Measurements from ENCODE around the gene PLXNA2.

Gene PLXNA2

DNA sequence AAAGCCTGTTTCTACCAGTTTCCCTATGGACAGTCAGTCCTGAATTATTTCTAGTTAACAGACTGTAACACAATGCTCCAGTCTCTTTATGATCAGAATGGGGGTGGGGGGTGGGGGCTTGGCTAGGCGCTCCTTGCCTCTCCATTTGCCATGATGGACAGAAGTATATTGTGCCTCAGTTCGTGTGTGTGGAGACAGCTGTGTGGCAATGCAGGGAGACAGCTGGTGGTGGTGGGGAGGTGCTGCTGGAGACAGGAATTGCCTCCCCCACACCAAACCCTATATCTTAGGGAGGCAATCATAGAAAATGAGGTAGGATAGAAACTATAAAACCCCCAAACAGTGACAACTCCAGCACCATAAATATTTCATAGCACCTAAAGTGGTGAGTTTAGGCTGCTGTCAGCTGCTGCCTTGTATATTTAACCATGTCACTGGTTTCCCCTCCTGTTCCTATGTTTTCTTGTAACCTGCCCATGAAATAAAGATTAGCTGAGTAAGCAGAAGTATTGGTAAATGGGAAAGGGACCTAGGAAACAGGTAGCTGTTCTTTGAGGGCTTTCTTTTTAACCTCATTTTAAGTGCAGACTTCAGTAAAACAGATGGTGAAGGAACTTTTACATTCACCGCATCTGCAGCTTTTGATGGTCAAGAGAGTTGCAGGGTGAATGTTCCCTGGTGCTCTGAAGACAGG is 3.4 kb downstream of the PLXNA2 start:
- no peak for DNase-seq (ENCODE audit: low read depth, low spot score)

- peak; percentile 47 for DNase-seq (ENCODE audit: low read depth, low spot score)
These were observed 4.5 kb downstream of the PLXNA2 start for GRCh38 chr1:208239473-208240381.

GRCh38 chr1:208238710-208239472 is 5.3 kb downstream of the PLXNA2 start:
- peak; percentile 76 for DNase-seq (ENCODE audit: low read depth, low spot score)

- no peak for DNase-seq (ENCODE audit: low read depth, low spot score)
These were observed 6.9 kb downstream of the PLXNA2 start for GRCh38 chr1:208237241-208237640.

- peak; percentile 81 for DNase-seq (ENCODE audit: low read depth, low spot score)
These were observed 8.0 kb downstream of the PLXNA2 start for GRCh38 chr1:208235982-208236761.

DNA sequence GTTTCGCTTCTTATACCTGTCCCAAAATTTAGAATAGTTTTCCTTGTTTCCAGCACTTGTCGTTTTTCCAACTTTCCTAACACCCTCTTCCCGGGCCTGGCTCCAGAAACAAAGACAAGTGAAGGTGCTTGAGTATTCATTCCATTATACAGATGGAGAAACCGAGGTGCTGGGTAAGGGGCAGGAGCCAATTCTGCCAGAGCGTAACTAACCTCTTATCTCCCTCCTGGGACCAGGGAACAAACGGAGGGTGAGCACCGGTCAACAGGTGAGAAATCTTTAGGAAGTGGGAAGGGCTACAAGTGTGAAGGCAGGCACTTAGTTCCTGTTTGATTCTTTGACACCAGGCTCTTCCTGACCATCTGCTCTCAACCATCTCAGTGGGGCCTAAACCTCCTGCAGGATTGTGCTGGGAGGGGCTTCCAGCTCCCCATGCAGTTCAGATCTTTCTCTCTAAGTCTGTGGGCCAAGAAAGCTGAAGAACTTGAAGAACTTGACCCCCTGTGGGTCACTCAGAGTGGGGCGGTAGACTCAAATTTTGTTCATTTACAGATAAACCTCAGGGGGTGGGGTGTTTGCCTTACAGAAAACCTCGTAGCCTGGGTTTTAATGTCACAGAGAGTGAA is 8.7 kb downstream of the PLXNA2 start:
- no peak for DNase-seq (ENCODE audit: low read depth, low spot score)

- no peak for DNase-seq (ENCODE audit: low read depth, low spot score)
These were observed 9.5 kb downstream of the PLXNA2 start for GRCh38 chr1:208234721-208235120.

DNA sequence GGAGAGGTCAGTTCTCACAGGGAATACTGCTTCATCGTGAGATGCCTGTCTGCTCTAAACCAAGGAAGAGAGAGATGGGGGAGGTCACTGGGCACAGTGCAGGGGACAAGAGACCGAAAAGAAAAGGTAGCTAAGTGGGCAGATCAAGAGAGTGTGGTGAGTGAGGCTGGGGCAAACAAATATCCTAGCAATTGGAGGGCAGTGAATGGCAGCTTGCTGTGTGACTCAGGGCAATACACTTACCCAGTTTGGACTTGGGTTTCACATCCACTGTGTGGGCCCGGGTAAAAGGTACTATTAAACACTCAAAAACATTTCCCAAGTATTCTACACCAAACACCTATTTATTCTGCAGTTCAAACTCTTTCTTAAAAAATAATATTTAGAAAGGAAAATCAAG is 10.2 kb downstream of the PLXNA2 start:
- DNase-seq (ENCODE audit: low read depth, low spot score), result no peak

GRCh38 chr1:208233546-208233945 is 10.6 kb downstream of the PLXNA2 start:
- peak; percentile 67 for DNase-seq (ENCODE audit: low read depth, low spot score)

DNA sequence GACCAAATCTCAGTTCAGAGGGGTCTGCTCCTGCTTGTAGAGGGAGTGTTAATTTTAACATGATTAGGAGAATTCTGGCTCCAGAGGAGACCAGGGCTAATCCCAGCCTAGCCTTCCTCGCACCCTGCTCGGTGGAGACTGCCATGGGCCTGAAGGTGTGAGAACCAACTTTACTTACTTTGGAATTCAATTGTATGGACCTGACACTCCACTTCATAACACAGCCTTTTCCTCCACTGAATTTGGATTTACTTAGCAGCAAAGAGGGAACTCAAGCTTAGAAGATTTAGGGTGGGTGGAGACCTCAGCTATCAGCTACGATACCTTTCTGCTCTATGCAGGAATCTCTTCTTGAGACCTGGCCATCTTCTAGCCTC is 11.5 kb downstream of the PLXNA2 start:
- DNase-seq (ENCODE audit: low read depth, low spot score), result no peak

- DNase-seq (ENCODE audit: low read depth, low spot score), result peak; percentile 79
These were observed 12.1 kb downstream of the PLXNA2 start for GRCh38 chr1:208231881-208232661.

GRCh38 chr1:208230668-208231529 is 13.3 kb downstream of the PLXNA2 start:
- no peak for DNase-seq (ENCODE audit: low read depth, low spot score)

DNA sequence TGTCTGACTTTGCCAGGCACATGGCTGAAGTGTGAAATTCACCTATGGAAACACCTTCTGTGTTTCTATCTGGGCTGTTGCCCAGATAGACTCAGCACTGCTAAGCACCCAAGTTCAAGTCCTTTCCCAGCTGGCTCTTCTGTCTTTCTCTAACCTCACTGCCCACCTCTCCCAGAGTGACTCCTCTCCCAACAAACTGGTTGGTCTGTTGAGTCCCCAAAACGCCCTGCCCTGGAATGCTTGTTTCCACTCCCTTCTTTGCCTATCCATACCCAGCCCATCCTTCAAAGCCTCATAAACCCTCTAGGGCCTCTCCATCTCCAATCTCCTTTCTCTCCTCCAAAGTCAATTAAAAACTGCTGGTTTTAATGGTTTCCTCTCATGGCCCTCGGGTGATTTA is 15.6 kb downstream of the PLXNA2 start:
- DNase-seq (ENCODE audit: low read depth, low spot score), result no peak

DNA sequence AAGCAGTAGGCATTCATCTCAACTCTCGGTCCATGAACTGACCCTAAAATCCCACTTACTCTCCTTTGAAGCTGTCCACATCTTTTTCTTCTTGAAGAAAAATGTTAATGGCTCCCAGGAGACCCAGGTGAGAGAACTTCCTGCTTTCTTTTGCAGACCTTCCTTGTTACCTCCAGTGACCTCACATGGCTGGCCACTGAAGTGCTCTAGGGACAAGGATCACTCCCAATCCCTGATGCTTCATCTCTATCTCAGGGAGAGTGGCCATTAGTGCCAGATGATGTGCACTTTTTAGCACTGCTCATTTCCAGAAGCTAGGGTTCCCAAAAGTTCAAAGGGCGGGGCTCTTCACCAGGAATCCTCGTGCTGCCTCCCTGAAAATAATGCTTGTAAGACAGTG is 16.2 kb downstream of the PLXNA2 start:
- no peak for DNase-seq (ENCODE audit: low read depth, low spot score)

DNA sequence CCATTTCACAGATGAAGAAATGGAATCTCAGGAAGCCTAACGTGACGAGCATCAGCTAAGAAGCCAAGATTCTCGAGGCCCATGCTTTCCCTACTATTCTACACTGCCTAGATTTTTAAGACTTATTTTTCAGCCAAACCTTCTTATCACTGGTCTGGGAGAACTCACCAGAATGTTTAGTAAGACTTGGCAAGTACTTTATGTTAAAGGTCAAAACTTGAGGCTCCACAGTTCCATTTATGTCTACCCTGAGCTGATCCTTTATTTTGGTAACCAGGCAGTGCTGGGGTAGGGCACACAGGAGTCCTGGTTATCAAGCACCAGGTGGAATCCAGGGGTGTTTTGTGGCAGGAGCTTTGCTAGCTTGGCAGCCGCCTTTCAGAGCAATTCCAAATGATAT is 16.8 kb downstream of the PLXNA2 start:
- DNase-seq (ENCODE audit: low read depth, low spot score), result no peak

- peak; percentile 66 for DNase-seq (ENCODE audit: low read depth, low spot score)
These were observed 17.9 kb downstream of the PLXNA2 start for GRCh38 chr1:208225954-208226937.

DNA sequence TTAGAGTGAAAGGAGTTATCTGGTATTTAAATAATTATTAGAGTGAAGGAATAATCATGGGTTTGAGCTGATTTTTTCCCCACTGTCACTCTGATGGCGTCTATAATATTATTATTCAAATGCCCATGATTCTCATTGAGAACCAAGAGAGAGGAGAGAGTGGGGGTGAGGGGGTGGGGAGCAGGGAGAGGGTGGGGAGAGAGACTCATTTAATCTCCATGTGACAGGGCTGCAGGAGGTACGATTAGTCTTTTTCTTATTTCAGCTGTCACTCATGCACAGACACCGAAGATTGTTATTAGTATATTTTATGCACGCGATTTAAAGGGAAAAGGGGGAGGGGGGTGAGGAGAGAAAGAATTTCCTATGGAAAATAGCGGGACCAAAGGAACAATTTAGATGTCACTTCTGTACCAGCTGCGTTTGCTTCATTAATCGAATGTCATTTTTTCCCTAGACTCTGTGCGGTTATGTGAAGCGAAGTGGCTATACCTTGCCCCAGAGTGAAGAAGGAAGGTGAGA is 19.9 kb downstream of the PLXNA2 start:
- DNase-seq (ENCODE audit: low read depth, low spot score), result no peak

DNA sequence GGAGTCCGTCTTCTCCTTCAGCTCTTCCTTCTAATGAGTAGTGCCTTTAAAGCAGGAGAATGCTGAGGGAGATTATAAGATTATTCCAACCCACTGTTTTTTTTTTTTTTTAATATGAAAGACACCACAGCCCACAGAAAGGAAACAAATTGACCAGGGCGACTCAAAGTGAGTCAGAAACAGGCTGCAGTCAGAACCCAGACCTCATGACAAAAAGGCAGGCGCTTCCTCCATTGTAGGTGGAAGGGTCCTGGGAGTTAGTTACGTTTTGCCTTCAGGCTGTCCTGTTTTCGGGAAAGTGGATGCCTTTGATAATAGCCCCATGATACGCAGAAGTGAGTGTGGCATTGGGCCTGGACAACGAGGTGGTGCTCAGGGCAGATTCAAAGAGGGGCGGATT is 21.0 kb downstream of the PLXNA2 start:
- DNase-seq (ENCODE audit: low read depth, low spot score), result peak; percentile 68
